Measurements from ENCODE around the gene AFAP1L2. TPM values are rescaled to one million over a fixed set of nuclear protein-coding genes. Genes with fewer than 3 reads are reported as not detected.

The AFAP1L2 gene
- total RNA-seq, 2 donors from 2014 or later = 16.1 to 34.1 TPM

GRCh38 chr10:114283535-114284234 lies 120.6 kb downstream of the AFAP1L2 start:
- H3K4me3 ChIP-seq = no peak overlapping the region
- H3K27me3 ChIP-seq (replicated peaks; ENCODE audit: insufficient read depth) = no peaks in the 10 kb centered on the region
- H3K9me3 ChIP-seq = no peaks in the 10 kb centered on the region
- 91% methylated on average over 6 of the region's 6 CpGs for WGBS
- H3K36me3 ChIP-seq = no peaks in the 10 kb centered on the region
- no peak overlapping the region for H3K27ac ChIP-seq
- H3K4me1 ChIP-seq (replicated peaks) = peaks cover 3% of the 10 kb centered on the region
- TF ChIP-seq POLR2AphosphoS5 (IDR thresholded peaks at IDR 0.05) (no peak), CTCF (IDR thresholded peaks at IDR 0.05) (no peak), POLR2A (IDR thresholded peaks at IDR 0.05) (no peak)
- intact Hi-C loops (cut with DNase I) = no loop called here
- no peak for DNase-seq (ENCODE audit: low spot score)

DNA sequence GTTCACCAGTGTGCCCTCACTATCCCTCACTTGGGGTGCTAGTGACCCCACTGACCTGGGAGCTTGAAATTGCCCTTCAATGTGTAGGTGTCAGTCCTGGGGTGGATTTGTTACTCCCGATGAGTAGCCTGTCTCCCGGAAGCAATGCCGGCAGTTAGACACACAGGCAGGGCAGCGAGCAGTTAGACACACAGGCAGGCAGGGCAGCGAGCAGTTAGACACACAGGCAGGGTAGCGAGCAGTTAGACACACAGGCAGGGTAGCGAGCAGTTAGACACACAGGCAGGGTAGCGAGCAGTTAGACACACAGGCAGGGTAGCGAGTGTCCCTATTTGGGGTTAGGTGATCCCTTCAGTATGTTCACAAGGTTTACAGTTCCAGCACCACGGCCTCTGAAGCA lies 121.2 kb downstream of the AFAP1L2 start:
- H3K27ac ChIP-seq = no peak overlapping the region
- TF ChIP-seq POLR2AphosphoS5 (IDR thresholded peaks at IDR 0.05) = no peak
- TF ChIP-seq CTCF (IDR thresholded peaks at IDR 0.05) = no peak
- TF ChIP-seq POLR2A (IDR thresholded peaks at IDR 0.05) = no peak
- H3K36me3 ChIP-seq = no peaks in the 10 kb centered on the region
- H3K4me1 ChIP-seq (replicated peaks) = peaks cover 3% of the 10 kb centered on the region
- H3K27me3 ChIP-seq (replicated peaks; ENCODE audit: insufficient read depth) = no peaks in the 10 kb centered on the region
- intact Hi-C loops (cut with DNase I) = no loop called here
- 94% methylated on average over 10 of the region's 10 CpGs for WGBS
- no peak for DNase-seq (ENCODE audit: low spot score)
- H3K9me3 ChIP-seq = no peaks in the 10 kb centered on the region
- no peak overlapping the region for H3K4me3 ChIP-seq

DNA sequence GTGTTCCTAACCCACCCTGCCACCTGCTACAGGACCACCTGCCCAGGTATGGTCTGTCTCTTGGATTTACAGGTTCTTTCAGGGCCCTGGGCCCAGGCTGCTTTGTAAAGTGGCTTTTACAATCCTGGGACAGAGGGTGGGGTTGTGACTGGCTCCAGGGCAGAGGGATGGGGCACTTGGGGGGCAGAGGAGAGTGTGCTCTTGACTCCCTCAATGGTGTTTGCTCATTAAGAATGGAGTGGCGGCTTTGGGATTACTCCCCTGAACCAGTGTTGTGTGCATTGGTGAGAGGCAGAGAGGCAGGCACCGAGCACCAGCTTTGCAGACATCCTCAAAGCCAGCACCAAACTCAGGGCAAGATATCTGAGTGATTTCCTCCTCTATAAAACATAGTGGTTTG lies 121.8 kb downstream of the AFAP1L2 start:
- no peak for TF ChIP-seq POLR2A (IDR thresholded peaks at IDR 0.05)
- TF ChIP-seq CTCF (IDR thresholded peaks at IDR 0.05) = no peak
- TF ChIP-seq POLR2AphosphoS5 (IDR thresholded peaks at IDR 0.05) = no peak

GRCh38 chr10:114281461-114281860 lies 122.8 kb downstream of the AFAP1L2 start:
- H3K4me1 ChIP-seq (replicated peaks) = peaks cover 3% of the 10 kb centered on the region
- no peaks in the 10 kb centered on the region for H3K36me3 ChIP-seq
- no peak overlapping the region for H3K4me3 ChIP-seq
- H3K27ac ChIP-seq = no peak overlapping the region
- TF ChIP-seq POLR2A (IDR thresholded peaks at IDR 0.05) (no peak), POLR2AphosphoS5 (IDR thresholded peaks at IDR 0.05) (no peak), CTCF (IDR thresholded peaks at IDR 0.05) (no peak)
- intact Hi-C loops (cut with DNase I) = no loop called here
- 74% methylated on average over 5 of the region's 5 CpGs for WGBS
- no peaks in the 10 kb centered on the region for H3K9me3 ChIP-seq
- no peaks in the 10 kb centered on the region for H3K27me3 ChIP-seq (replicated peaks; ENCODE audit: insufficient read depth)
- no peak for DNase-seq (ENCODE audit: low spot score)

More for the DNA sequence above, 121.8 kb downstream of the AFAP1L2 start:
- Histone ChIP-seq H3K27me3 (replicated peaks; ENCODE audit: insufficient read depth) (no peaks in the 10 kb centered on the region), H3K36me3 (no peaks in the 10 kb centered on the region), H3K9me3 (no peaks in the 10 kb centered on the region), H3K4me1 (replicated peaks) (peaks cover 3% of the 10 kb centered on the region), H3K4me3 (no peak overlapping the region), H3K27ac (no peak overlapping the region)
- no peak for DNase-seq (ENCODE audit: low spot score)
- whole genome bisulfite sequencing = 77% methylated on average over 2 of the region's 2 CpGs
- intact Hi-C loops (cut with DNase I) = no loop called here

- TF ChIP-seq CTCF (IDR thresholded peaks at IDR 0.05) (no peak), POLR2A (IDR thresholded peaks at IDR 0.05) (no peak), POLR2AphosphoS5 (IDR thresholded peaks at IDR 0.05) (no peak)
- H3K27me3 ChIP-seq (replicated peaks; ENCODE audit: insufficient read depth) = no peaks in the 10 kb centered on the region
- no peaks in the 10 kb centered on the region for H3K36me3 ChIP-seq
- H3K4me1 ChIP-seq (replicated peaks) = peaks cover 3% of the 10 kb centered on the region
- H3K9me3 ChIP-seq = no peaks in the 10 kb centered on the region
- intact Hi-C loops (cut with DNase I) = no loop called here
- DNase-seq (ENCODE audit: low spot score) = no peak
- H3K4me3 ChIP-seq = no peak overlapping the region
- no peak overlapping the region for H3K27ac ChIP-seq
- WGBS = 84% methylated on average over 5 of the region's 7 CpGs
Measured at GRCh38 chr10:114281006-114281405, 123.3 kb downstream of the AFAP1L2 start.

Data from prostate gland (tissue), 2 donors.